Measurements from ENCODE around the gene IRX4.

The IRX4 gene

DNA sequence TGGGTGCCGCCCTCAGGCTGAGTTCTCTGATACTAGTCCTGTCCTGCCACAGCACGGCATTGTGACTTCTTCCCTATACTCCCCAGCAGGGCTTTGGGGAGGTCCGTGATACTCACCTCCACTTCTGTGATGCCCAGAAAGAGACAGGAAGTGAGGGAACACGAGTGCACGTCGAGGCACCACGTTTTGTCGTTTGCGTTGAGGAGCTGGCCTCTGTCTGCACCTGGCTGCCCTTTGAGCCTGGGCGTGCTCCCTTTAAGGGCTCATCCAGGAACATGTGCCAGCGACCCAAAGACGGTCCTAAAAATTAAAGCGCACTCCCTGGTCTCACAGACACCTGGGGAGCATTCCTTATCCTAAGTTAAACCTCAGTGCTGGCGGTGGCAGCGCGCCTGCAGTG is 8.7 kb upstream of the IRX4 start:
- DNase-seq (ENCODE audit: low read depth): no peak
- no peak for TF ChIP-seq CTCF (conservative IDR thresholded peaks at IDR 0.05; ENCODE audit: low read length)
- H3K4me3 ChIP-seq (ENCODE audit: low read length): no peak overlapping the region

GRCh38 chr5:1890296-1890695 is 7.6 kb upstream of the IRX4 start:
- no peak overlapping the region for H3K4me3 ChIP-seq (ENCODE audit: low read length)
- no peak for DNase-seq (ENCODE audit: low read depth)
- TF ChIP-seq CTCF (conservative IDR thresholded peaks at IDR 0.05; ENCODE audit: low read length): no peak

GRCh38 chr5:1889321-1890065 is 6.8 kb upstream of the IRX4 start:
- no peak for TF ChIP-seq CTCF (conservative IDR thresholded peaks at IDR 0.05; ENCODE audit: low read length)
- DNase-seq (ENCODE audit: low read depth): no peak
- no peak overlapping the region for H3K4me3 ChIP-seq (ENCODE audit: low read length)

- DNase-seq (ENCODE audit: low read depth): no peak
- no peak overlapping the region for H3K4me3 ChIP-seq (ENCODE audit: low read length)
- no peak for TF ChIP-seq CTCF (conservative IDR thresholded peaks at IDR 0.05; ENCODE audit: low read length)
Observed at GRCh38 chr5:1888541-1889251, 6.0 kb upstream of the IRX4 start.

GRCh38 chr5:1887588-1888360 is 5.0 kb upstream of the IRX4 start:
- H3K4me3 ChIP-seq (ENCODE audit: low read length): no peak overlapping the region
- TF ChIP-seq CTCF (conservative IDR thresholded peaks at IDR 0.05; ENCODE audit: low read length): no peak
- no peak for DNase-seq (ENCODE audit: low read depth)

DNA sequence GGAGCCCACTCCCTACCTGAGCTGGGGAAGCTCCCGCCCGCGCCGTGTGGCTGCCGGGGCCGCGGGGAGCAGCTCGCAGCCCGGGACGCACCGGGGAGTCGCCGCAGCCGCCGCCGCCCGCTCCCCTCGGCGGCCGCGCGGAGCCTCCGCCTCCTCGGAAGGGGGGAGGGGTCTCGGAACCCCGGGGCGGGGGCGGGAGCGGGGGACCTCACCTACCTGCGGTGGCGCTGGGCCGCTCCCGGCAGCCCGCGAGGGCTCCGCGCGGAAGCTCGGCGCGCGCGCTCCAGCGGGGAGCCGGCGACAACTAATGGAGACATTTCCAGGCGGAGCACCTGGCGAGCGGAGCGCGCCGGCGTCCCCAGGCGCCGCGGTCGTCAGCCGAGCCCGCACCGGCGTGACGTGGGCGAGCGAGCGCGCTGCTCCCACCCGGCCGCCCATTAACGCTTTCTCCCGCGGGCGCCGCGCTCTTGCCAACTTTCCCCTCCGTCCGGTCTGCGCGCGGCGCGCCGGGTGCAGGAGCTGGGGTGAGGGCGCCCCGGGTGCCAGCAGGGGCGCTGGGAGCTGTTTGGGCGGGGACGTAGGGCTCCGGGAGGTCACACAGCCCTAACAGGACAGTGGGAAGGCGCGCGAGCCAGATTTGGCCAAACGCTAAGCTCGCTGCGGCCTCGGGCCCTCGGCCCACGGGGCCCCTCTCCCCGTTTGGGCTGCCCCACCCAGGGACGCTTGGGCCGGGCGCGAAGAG is 4.3 kb upstream of the IRX4 start:
- H3K4me3 ChIP-seq (ENCODE audit: low read length): no peak overlapping the region
- no peak for TF ChIP-seq CTCF (conservative IDR thresholded peaks at IDR 0.05; ENCODE audit: low read length)
- DNase-seq (ENCODE audit: low read depth): no peak

All from AG10803 (cell line).